Measurements from ENCODE around the gene SULT6B1.
"Not testable (repeated sequence)": the region's sequence is repeated elsewhere in the genome, so short reads cannot be mapped to it uniquely, and the experiment has no call there.

Gene SULT6B1, protein sequence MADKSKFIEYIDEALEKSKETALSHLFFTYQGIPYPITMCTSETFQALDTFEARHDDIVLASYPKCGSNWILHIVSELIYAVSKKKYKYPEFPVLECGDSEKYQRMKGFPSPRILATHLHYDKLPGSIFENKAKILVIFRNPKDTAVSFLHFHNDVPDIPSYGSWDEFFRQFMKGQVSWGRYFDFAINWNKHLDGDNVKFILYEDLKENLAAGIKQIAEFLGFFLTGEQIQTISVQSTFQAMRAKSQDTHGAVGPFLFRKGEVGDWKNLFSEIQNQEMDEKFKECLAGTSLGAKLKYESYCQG

DNA sequence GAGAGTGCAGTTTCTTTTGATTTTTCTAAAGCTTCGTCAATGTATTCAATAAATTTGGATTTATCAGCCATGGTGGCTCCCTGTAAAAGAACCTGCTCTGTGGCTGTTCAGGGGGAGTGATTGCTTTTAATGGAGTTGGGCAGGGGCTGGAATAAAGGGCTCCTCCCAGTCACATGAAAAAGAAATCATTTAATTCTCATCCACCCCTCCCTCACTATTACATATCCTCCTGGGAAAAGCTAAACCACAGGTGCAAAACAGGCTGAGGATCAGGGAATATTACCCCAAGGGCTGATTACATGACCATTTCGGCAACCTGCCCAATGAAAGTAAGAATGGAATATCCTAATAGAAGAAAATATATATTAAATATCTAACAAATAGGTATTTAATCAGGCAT lies at the start of gene SULT6B1:
Gene SULT6B1 (minus strand): TSS at position 101 of the 400 bp plus-strand sequence. CDS start 30 bp downstream, at position 71.
- no peak for DNase-seq

DNA sequence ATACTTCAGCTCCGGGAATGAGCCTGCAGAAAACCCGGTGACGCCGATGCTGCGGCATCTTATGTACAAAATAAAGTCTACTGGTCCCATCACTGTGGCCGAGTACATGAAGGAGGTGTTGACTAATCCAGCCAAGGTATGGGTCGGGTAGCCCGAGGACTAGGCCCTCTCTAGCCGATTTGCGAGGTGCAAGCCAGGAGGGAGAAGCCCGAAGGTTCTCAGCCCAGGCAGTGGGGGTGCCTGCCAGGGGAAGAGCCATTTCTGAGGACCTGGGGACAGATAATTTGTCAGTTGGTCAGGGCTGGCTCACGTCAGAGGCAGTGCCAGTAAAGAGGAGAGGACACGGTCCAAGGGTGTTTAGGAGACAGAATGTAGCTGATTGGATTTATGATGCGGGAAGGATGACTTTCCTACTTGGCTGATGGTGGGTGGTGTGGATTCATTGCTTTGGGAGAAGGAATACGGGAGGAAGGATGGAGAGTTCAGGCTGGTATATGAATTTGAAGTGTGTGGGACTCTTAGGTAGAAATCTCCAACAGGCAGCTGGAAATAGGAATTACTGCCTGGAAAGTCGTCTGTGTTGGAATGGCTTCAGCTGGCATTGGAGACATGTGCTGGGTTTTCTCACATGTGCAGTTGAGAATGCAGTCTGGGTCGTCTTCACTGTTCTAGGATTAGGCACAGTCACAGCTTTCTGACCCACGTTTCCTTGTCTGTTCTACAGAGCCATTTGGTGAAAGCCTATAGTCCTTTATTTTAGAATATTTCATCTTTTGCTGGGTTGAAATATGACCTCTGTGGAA lies 43.9 kb upstream of the SULT6B1 start:
- no peak for DNase-seq

DNA sequence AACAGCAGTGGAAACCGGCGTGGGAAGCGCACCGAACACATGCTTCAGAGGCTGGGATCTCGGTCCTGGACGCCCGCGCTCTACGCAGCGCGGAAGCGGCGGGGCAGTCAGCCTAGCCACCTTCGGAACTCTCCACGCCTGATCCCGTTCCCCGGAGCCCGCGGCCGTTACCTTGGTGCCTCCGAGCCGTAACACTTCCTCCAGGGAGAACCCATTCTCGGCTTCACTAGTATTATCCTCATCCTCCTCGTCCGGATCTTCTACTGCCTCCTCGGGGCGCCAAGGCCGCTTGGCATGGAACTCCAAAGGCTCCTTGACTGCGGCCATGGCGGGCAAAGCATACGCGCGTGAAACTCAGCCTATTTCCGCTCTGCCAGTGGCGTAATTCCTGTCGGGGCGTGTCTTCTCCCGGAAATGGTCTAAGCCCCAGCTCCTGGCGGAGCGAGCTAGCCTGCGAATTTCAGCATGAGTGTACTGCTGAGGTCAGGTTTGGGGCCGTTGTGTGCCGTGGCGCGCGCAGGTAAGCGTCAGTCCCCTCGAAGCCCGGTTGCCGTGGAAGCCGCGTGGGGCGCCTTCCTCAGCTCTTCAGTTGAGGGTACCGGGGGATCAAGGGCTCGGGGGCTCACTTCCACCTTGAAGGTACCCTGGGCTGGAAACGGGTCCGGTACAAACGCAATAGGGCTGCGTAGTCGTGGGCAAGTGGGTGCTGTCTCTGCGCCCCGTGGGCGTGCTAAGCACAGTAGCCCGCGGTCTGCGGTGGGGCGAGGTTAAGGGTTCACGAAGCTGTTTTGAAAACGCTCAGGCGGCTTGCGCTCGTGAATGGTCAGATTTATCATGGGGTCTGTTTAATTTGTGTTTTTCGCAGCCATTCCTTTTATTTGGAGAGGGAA lies 43.0 kb upstream of the SULT6B1 start, which contains the start of the genes CEBPZ and NDUFAF7:
Gene CEBPZ (minus strand): TSS at position 356 of the 890 bp plus-strand sequence. CDS start 29 bp downstream, at position 327.
Gene NDUFAF7 (plus strand): TSS at position 418 of the 890 bp plus-strand sequence. CDS start 48 bp downstream, at position 466.
- peak; percentile 94 for DNase-seq

DNA sequence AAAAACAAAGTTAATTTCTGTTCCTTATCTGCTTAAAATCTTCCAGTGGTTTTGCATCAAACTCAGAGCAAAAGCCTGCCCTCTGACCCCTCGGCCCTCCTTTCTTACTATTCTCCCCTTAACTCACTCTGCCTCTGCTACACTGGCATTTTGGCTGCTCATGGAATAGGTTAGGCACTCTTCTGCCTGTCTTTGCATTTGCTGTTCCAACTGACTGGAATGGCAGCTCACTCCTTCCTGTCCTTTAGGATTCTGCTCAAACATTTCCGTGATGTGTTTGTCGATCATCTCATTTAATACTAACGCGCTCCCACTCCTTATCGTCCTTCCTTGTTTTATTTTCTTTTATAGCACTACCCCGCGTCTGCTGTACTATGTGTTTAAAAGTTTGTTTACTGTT lies 42.1 kb upstream of the SULT6B1 start:
- peak; percentile 12 for DNase-seq

DNA sequence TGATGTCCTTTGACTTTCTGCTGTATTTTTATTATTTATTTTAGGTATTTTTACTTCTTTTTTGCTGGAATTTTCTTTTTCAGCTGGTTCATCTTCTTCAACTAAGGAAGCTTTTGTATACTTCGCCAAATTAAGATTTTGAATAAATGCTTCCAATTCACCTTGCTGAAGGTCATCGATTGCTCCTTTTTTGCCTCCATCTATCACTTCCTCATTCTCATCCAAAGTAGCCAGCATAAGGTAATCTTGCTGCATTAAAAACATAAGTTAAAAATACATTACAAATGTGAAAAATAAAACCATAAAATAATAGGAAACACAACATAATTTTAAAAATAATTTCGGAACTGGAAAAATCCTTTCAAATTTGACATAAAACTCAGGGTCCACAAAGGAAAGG lies 40.3 kb upstream of the SULT6B1 start:
- DNase-seq = no peak

DNA sequence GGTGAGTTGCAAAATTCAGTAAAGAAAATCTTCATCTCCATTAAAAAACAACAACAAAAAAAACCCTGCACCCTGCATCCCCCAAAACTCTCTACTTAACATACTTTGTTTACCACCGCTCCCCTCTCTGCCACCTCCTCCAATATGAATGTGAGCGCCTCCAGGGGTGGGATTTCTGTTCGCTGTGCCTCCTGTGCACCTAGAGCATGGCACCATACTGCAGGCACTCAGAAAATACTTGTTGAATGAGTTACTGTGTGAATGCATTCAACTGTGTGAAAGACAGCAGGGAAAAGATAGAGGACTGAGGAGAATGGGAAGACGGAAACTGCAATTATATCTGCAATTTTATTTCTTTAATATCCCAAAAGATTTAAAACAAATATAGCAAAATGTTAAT lies 38.4 kb upstream of the SULT6B1 start:
- no peak for DNase-seq

DNA sequence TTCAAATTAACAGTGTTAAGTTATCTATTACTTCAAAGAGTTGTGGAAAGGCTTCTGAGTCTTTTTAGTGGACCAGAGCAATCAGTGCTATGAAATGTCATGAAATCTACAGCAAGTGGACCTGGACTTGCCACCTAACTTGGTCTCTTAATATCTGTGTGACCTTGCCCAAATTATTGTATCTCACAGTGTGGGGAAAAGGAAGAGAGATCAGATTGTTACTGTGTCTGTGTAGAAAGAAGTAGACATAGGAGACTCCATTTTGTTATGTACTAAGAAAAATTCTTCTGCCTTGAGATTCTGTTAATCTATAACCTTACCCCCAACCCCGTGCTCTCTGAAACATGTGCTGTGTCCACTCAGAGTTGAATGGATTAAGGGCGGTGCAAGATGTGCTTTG lies 36.7 kb upstream of the SULT6B1 start:
- DNase-seq = not testable (repeated sequence)

DNA sequence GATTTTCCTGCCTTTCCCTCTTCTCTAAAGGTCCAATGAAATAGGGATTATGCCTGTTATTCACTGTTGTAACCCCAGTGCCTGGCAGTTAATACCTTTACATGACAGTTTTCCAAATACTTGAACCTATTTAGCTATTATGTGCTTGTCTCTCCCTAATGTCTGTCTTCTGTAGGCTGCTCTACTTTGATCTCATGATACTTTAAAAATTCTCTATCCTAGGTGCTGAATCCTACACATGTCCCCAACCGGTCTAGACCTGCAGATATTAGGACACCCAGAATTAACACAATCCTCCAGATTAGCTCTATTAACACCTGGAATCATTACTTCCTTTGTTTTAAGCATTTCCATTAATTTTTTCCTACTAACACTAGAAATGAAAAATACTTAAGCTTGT lies 35.6 kb upstream of the SULT6B1 start:
- DNase-seq = no peak

DNA sequence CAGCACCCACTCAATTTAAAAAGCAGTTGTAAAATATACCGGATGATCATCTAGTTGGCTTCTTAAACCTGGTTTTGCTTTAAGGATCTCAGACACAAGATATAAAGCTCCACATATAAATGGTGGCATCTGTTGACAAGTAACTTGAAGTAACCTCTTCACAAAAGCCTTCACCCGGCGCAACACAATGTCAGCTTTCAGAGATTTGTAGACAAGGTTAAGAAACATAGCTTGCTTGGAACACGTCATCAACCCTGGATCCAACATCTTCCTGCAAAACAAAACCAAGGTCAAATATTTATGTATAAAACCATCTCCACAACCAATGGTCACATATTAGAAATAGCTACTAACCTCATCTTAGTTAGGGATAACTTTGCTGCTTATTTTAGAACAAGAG lies 34.7 kb upstream of the SULT6B1 start:
- no peak for DNase-seq

DNA sequence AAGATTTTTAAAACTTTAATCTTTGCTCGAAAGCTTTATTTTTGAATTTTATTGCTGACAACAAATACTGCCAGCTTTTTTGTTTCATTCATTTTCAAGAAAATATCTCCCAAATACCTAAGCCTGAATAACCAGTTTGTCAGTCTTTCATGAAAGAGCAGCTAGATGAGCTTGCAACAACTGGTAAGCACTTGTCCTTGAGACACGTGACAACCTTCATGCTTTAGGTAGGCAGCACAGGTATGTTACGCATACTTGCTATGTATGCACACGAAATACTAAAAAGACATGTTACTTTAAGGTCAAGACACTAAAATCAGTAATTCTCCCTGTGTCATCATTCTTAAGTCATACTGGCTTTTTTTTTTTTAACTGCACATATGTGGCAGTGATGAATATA lies 30.6 kb upstream of the SULT6B1 start:
- DNase-seq = no peak

DNA sequence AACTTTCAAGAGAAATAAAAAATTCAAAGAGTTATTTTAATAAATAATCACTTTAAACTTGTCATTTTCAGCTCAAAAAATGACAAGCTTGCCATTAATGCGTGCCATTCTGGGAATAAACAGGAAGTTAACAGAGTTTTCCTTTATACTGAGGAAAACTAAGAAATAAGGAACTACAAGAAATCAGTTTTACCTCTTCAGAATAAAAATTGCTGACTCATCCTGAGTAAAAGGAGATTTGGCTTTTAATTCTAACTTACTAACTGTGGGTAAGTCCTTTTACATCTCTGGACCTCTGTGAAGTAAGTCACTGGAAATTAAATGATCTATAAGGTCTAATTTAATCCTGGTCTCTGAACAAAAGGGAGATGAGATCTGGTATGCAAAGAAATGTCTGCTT lies 26.8 kb upstream of the SULT6B1 start:
- DNase-seq = no peak

DNA sequence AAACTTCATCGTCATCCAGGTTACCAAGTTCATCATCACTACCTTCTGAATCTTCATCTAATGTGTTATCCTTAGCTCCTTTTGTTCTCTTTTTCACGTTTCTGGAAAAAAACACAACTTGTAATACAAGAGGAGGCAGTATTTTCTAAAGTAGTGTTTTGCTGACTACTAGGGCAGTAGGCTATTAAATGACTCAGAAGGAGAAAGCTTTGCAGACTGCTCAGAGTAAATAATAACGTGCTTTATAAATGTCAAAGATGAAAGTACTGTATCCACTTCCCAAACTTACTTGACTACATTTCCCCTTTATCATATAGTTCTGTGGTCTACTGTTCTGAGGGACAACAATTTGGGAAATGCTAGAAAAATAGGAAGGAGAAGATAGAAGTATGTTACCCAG lies 23.5 kb upstream of the SULT6B1 start:
- no peak for DNase-seq

DNA sequence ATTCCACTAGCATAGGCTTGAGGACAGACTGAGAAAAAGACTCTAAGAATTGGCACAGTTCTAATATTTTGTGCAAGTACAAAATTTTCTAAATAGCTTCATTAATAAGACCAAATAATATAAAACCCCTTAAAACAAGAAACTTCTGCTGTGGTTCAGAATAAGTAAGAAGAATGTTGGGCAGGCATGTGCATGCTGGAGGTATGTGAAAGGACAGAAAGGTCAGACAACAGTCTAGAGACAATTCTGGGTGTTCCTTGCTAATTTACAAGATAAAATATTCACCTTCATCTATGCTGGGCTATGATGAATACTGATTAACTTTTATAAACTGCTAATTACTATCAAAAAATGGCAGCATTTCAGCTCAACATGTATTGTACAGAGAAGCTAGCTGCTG lies 22.7 kb upstream of the SULT6B1 start:
- DNase-seq = no peak

DNA sequence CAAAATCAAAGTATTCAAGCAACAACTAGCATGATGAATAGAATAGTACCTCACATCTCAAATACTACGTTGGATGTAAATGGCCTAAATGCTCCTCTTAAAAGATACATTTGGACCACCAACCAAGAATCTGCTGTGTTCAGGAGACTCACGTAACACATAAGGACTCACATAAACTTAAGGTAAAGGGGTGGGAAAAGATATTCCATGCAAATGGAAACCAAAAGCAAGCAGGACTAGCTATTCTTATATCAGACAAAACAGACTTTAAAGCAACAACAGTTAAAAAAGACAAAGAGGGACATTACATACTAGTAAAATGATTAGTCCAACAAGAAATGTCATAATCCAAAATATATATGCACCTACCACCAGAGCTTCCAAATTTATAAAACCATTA lies 18.3 kb upstream of the SULT6B1 start:
- DNase-seq = not testable (repeated sequence)

DNA sequence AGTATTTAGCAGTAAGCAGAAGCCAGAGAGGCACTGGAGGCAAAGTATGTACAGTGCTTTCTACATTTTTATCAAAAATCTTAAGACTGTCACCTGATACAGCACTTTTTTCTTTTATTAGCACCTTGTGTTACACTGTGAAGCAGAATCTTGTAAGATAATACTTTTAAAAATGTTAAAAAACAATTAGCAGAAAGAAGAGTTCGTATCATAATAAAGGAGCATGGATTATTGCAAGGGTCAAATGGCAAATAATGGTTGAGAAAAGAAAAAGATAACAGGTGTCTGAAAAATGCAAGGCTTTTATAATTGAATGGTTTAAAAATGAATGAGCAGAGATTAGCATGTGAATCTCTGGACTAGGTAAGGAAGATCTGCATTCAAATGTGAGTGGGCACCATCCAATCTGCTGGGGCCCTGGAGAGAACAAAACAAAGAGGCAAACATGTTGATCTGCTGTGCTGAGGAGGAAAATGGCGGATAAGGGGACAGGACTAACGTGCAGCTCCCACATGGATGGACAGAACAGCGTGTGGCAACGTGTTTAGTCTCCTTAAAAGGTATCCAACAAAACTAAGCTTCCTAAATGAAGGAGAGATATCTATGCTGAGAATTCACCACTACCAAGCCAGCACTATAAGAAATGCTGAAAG lies 17.3 kb upstream of the SULT6B1 start:
- DNase-seq = no peak

DNA sequence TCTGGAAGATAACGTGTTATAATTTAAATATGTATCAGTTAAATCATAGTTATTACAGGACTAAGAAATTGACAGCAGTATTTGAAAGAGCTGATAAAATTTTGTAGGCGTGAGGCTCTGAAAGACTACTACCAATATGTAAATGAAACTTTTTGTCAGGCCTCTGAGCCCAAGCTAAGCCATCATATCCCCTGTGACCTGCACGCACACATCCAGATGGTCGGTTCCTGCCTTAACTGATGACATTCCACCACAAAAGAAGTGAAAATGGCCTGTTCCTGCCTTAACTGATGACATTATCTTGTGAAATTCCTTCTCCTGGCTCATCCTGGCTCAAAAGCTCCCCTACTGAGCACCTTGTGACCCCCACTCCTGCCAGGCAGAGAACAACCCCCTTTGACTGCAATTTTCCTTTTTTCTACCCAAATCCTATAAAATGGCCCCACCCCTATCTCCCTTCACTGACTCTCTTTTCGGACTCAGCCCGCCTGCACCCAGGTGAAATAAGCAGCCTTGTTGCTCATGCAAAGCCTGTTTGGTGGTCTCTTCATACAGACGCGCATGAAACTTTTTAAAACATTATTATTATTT lies 16.7 kb upstream of the SULT6B1 start:
- not testable (repeated sequence) for DNase-seq

DNA sequence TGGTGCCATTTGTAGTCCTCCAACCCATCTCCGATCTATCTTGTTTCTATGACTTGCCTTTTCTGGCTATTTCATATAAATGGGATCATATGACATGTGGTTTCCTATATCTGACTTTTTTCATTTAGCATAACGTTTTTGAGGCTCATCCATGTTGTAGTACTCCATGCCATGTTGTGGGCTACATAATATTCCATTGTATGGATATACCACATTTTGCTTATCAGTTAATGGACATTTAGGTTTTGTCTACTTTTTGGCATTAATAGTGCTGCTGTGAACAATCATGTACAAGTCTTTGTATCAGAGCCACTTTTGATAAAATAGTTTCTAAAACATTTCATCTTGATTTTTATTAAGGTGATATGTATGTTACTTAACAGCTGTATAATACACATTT lies 15.2 kb upstream of the SULT6B1 start:
- no peak for DNase-seq

DNA sequence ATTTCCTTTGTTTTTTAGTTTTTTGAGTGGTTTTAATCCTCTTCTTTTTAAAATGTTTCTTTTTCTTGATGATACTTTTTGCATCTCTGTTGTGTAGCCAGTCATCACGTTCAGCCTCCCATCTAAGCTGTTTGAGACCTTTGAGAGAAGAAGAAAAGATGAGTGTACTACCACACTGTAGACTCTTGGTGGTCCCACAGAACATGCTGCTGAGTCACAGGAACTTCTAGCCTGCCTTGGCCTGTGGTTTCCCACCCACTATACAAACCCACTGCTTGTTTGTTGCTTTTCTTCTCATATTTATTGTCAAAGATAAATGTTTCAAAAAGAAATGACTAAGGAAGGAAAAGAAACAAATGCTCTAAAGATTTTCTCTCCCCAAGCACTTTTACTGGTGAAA lies 13.3 kb upstream of the SULT6B1 start:
- DNase-seq = no peak

DNA sequence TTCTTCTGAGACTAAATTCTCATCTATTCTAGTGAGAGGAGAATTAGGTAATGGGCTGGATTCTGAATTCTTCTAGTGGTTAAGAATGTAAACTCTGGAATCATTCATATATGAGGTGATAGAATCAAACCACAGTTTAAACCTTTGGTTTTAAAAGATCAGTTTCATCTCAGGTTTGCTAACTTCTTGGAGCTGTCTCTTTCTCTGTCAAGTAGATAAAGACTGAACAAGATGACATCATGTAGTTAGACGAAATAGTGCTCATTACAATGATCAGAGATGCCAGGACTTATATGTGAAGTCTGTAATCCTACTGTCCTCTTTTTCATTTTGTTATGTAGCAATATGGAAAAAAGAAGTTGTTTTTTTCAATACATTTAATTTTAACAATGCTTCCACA lies 12.7 kb upstream of the SULT6B1 start:
- DNase-seq = no peak

DNA sequence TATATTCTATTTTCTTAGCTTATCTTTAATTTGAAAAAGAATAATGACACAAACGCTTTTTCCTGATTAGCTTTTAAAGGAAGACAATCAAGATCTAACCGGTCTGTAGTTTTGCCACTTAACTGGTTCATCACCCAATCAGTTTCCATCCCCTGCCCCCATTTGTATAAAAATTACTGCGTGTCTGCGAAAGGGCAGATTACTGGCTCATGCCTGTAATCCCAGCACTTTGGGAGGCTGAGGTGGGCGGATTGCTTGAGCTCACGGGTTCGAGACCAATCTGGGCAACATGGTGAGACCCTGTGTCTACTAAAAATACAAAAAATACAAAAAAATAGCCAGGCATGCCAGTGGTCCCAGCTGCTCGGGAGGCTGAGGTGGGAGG lies 10.2 kb upstream of the SULT6B1 start:
- DNase-seq = no peak

DNA sequence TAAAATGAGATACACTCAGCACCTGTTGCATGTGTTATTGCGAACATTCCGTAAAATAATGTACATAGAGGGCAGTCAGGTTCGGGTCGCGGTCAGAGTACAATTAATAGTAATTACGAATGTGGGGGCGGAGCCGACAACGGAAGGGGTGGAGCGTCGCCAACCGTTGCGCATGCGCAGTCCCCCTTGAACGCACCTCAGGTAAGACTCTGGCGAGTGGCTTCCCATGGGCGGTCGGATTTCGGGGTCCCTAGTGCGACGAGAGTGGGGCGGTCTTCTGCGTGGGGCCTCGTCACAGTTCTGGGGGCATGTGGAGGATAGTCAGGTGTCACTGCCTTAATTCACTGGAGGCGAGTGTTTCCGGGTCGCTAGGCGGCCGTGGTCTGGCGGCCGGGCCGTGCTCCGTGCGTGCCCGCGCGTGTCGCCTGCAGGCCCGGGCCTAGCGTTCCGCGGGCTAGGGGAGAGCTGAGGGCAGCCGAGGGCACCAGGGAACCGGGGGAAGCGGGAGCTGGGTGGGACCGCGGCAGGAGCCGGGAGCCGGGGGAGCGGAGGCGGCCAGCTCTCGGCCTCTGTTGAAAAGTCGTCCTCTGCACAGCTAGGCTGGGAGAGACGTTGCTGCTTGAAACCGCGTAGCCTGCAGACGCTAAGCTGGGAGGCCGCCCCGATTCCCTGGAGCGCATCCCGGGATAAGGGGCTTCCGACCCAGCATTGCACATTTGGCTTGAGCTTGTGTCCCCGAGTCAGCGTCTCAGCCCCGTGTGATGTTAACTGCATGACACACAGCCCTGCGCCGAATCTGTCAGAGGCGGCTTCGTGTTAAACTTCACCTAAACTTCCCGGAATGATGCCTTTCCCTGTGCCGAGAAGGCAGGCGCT lies 8.1 kb upstream of the SULT6B1 start, which contains the start of gene CEBPZOS:
Gene CEBPZOS (plus strand): TSS at position 177 of the 876 bp plus-strand sequence. CDS start 3,209 bp downstream, outside the sequence.
- peak; percentile 72 for DNase-seq
